ENCODE results near the gene RIC3.

The RIC3 gene

GRCh38 chr11:8149726-8150125 is 19.1 kb downstream of the RIC3 start:
- Histone ChIP-seq H3K79me2 (ENCODE audit: insufficient read depth, low read length) (no peaks in the 10 kb centered on the region), H3K4me3 (ENCODE audit: low read depth in 1 of 2, low read length in 2 of 2) (no peak overlapping the region)
- ATAC-seq (ENCODE audit: insufficient read depth, low read depth) = no peak

GRCh38 chr11:8138526-8138925 is 30.3 kb downstream of the RIC3 start:
- ATAC-seq (ENCODE audit: insufficient read depth, low read depth) (no peak), DNase-seq (no peak)
- H3K27ac ChIP-seq (ENCODE audit: low read length) = no peak overlapping the region
- H2AFZ ChIP-seq (ENCODE audit: low read depth, low read length) = no peak overlapping the region
- H3K27me3 ChIP-seq (ENCODE audit: insufficient read depth, low read length, poor library complexity) = no peaks in the 10 kb centered on the region
- no peak overlapping the region for H3K4me2 ChIP-seq (ENCODE audit: insufficient read depth, low read length)
- no peak overlapping the region for H3K9ac ChIP-seq (ENCODE audit: low read depth, low read length)
- H3K9me3 ChIP-seq (ENCODE audit: insufficient read depth, low read length, severe bottlenecking) = no peaks in the 10 kb centered on the region
- no peaks in the 10 kb centered on the region for H3K4me1 ChIP-seq (ENCODE audit: insufficient read depth, low read length)
- no peaks in the 10 kb centered on the region for H3K36me3 ChIP-seq (ENCODE audit: insufficient read depth, low read length)
- no peak overlapping the region for H3K4me3 ChIP-seq (ENCODE audit: low read depth in 1 of 2, low read length in 2 of 2)
- H3K79me2 ChIP-seq (ENCODE audit: insufficient read depth, low read length) = no peaks in the 10 kb centered on the region
- H4K20me1 ChIP-seq (ENCODE audit: insufficient read depth, low read length) = no peaks in the 10 kb centered on the region
- TF ChIP-seq, protein P1, sequence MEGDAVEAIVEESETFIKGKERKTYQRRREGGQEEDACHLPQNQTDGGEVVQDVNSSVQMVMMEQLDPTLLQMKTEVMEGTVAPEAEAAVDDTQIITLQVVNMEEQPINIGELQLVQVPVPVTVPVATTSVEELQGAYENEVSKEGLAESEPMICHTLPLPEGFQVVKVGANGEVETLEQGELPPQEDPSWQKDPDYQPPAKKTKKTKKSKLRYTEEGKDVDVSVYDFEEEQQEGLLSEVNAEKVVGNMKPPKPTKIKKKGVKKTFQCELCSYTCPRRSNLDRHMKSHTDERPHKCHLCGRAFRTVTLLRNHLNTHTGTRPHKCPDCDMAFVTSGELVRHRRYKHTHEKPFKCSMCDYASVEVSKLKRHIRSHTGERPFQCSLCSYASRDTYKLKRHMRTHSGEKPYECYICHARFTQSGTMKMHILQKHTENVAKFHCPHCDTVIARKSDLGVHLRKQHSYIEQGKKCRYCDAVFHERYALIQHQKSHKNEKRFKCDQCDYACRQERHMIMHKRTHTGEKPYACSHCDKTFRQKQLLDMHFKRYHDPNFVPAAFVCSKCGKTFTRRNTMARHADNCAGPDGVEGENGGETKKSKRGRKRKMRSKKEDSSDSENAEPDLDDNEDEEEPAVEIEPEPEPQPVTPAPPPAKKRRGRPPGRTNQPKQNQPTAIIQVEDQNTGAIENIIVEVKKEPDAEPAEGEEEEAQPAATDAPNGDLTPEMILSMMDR (IDR thresholded peaks at IDR 0.05; ENCODE audit: borderline replicate concordance, extremely low read depth, low read length, poor library complexity, severe bottlenecking) = no peak
- TF ChIP-seq EZH2 (IDR thresholded peaks at IDR 0.05; ENCODE audit: borderline replicate concordance, low read depth, low read length, severe bottlenecking) = no peak

More at GRCh38 chr11:8149726-8150125, 19.1 kb downstream of the RIC3 start:
- Histone ChIP-seq H3K4me2 (ENCODE audit: insufficient read depth, low read length) (no peak overlapping the region), H3K9me3 (ENCODE audit: insufficient read depth, low read length, severe bottlenecking) (no peaks in the 10 kb centered on the region), H3K4me1 (ENCODE audit: insufficient read depth, low read length) (no peaks in the 10 kb centered on the region), H3K27ac (ENCODE audit: low read length) (no peak overlapping the region), H3K27me3 (ENCODE audit: insufficient read depth, low read length, poor library complexity) (no peaks in the 10 kb centered on the region), H4K20me1 (ENCODE audit: insufficient read depth, low read length) (no peaks in the 10 kb centered on the region), H3K9ac (ENCODE audit: low read depth, low read length) (no peak overlapping the region), H3K36me3 (ENCODE audit: insufficient read depth, low read length) (no peaks in the 10 kb centered on the region), H2AFZ (ENCODE audit: low read depth, low read length) (no peak overlapping the region)
- TF ChIP-seq EZH2 (IDR thresholded peaks at IDR 0.05; ENCODE audit: borderline replicate concordance, low read depth, low read length, severe bottlenecking) = no peak
- TF ChIP-seq, protein P1 (IDR thresholded peaks at IDR 0.05; ENCODE audit: borderline replicate concordance, extremely low read depth, low read length, poor library complexity, severe bottlenecking) = no peak
- DNase-seq = no peak

DNA sequence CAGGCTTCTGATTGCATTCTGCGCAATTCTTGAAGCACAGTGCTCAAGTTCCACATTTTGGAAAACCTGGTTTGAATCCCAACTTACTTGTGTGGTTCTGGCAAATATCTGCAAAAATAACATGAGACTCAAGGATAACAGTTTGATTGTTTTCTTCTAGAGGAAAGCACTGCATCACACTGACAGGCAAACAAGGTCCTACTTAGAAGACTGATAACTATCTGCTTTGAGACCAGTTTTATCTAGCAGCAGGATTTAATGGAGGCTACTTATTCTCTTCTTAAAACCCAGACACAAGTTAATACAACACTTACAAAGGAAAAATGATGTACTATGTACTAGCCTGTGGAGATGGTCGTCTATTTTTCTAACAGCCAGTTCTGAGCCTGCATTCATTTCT is 41.4 kb downstream of the RIC3 start:
- no peak overlapping the region for H2AFZ ChIP-seq (ENCODE audit: low read depth, low read length)
- H3K9me3 ChIP-seq (ENCODE audit: insufficient read depth, low read length, severe bottlenecking) = no peaks in the 10 kb centered on the region
- no peaks in the 10 kb centered on the region for H4K20me1 ChIP-seq (ENCODE audit: insufficient read depth, low read length)
- ATAC-seq (ENCODE audit: insufficient read depth, low read depth) = no peak
- no peaks in the 10 kb centered on the region for H3K79me2 ChIP-seq (ENCODE audit: insufficient read depth, low read length)
- H3K4me1 ChIP-seq (ENCODE audit: insufficient read depth, low read length) = no peaks in the 10 kb centered on the region
- no peaks in the 10 kb centered on the region for H3K36me3 ChIP-seq (ENCODE audit: insufficient read depth, low read length)
- H3K4me3 ChIP-seq (ENCODE audit: low read depth in 1 of 2, low read length in 2 of 2) = no peak overlapping the region
- H3K4me2 ChIP-seq (ENCODE audit: insufficient read depth, low read length) = no peak overlapping the region
- H3K9ac ChIP-seq (ENCODE audit: low read depth, low read length) = no peak overlapping the region
- TF ChIP-seq EZH2 (IDR thresholded peaks at IDR 0.05; ENCODE audit: borderline replicate concordance, low read depth, low read length, severe bottlenecking) = no peak
- TF ChIP-seq, protein P1 (IDR thresholded peaks at IDR 0.05; ENCODE audit: borderline replicate concordance, extremely low read depth, low read length, poor library complexity, severe bottlenecking) = no peak
- no peaks in the 10 kb centered on the region for H3K27me3 ChIP-seq (ENCODE audit: insufficient read depth, low read length, poor library complexity)
- H3K27ac ChIP-seq (ENCODE audit: low read length) = no peak overlapping the region
- no peak for DNase-seq

Data from DND-41 (cell line).